SK-MEL-5 (cell line): Measurements from ENCODE around the gene LRRN3. TPM values are rescaled to one million over a fixed set of nuclear protein-coding genes. Genes with fewer than 3 reads are reported as not detected.
A peak's percentile ranks its signal among the peaks of the same experiment; 100 is the strongest.

Source experiments
- DNase-seq: peaks from one replicate; pipeline ENCODE4 v3.0.0-alpha.2; 2016; ENCODE audit warnings: low read depth, low spot score
- in situ Hi-C: cut with HindIII; loops from 2 replicates; pipeline ENCODE4 v1.10.0; 2016; ENCODE audit warnings: low sequenced_read_pairs, high pct_unique_total_duplicates, low pct_unique_long_range_greater_than_20kb
- total RNA-seq: library from RNA; depleted of rRNA; stranded (reverse); fragments of >200 nt; shearing (Covaris generic); gene quantifications from 2 replicates; pipeline ENCODE4 v1.2.3, GENCODE V29; 2014

Gene LRRN3
- total RNA-seq, 1 experiment from 2014 or later: 0.11 TPM

DNA sequence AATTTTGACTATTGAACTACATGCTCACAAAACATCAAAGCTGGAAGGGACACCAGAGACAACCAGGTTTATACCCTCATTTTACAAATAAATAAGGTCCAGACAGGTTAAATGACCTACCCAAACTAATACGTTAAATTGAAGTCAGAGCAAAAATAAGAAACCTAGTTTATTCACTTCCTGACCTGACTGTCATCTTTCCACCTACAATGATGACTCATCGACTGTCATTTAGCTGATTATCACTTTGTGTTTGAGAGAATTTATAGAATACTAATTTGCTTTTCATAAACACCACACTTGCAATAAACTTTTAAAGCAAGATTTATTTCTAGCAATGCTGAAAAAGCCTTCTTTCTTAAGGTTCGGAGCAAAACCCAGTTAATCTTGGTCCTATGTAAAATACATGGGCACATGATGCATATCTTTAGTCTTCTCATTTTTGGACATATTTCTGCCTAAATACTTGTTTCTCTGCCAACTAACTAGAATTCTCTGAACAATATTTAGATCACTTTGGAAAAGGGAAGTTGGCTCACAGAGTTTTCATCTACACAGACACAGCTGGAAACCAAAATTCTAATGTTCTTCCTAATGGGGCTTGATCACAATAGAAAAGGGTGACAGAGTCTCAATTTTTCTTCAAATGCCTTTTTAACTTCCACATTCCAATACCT, 16.7 kb upstream of the LRRN3 start:
- DNase-seq: no peak
- in situ Hi-C loops: no loop called here

DNA sequence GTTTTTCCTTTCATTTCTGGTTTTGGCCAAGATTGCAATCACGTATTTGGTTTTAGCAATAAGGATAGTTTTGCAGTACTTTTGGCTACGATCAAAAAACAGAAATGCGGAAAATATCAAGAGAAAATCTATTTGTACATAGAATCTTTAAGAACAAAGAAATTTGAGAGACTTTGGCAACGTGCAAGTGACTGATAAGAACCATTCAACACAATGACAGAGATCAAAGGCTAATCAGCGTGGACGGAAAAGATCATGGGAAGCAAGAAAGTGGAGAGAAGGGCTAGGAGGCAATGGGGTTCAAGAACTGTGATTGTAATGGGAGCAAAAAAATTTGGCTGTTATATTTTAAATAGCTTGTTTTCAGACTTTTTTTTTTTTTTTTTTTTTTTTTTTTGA, 16.2 kb upstream of the LRRN3 start:
- DNase-seq: no peak
- in situ Hi-C loops: no loop called here

DNA sequence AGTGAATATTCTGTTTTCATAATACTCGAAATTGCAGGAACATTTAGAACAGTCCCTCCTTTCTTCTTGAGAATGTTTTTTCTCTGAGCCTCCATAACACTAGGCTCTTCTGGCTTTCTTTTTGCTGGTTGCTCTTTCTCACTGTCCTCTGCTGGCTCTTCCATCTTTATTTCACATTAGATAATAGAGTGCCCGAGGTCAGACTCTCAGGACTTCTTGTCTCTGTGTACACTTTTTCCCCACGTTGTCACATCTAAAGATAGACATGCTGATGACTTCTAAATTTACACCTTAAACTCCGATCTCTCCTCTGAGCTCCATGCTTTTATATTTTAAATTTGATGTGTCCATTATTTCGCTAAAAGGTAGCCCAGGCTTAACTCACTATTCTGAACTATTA, 15.4 kb upstream of the LRRN3 start:
- DNase-seq: no peak
- in situ Hi-C loops: no loop called here

DNA sequence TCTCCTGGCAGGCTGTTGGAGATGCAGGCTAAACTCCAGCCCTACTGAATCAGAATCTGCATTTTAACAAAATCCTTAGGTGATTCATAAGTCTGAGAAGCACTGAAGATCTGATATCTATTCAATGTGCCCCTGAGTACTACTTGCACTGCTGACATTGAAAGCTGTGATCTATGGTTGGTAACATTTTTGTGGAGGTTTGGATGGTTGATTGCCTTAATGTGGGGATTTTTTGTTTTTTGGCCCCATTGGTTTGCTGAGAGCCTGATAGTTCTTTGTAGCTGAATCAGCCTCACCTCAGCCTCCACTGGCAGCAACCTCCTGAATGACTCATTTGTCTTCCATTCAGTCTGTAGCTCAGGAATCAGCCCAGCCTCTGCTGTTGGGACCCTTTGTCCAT, 14.7 kb upstream of the LRRN3 start:
- in situ Hi-C loops: no loop called here
- no peak for DNase-seq

DNA sequence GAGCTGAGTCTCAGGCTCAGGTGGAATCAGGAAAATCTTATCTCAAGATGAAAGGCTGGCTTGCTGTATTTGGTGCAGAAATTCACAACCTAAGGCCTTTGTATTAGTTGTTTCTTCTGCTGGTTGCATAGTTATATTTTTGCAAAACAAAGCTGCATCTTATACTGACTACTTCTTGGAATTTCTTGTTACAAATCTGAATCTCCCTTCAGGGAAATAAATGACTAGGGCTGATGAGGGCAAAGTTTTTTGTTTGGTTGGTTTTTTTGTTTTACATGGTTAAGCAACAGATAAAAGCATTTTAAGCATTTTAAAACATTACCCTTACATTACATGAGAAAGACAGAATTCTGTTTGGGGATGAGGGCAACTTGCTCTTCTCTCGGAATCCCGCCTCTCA, 13.9 kb upstream of the LRRN3 start:
- in situ Hi-C loops: no loop called here

DNA sequence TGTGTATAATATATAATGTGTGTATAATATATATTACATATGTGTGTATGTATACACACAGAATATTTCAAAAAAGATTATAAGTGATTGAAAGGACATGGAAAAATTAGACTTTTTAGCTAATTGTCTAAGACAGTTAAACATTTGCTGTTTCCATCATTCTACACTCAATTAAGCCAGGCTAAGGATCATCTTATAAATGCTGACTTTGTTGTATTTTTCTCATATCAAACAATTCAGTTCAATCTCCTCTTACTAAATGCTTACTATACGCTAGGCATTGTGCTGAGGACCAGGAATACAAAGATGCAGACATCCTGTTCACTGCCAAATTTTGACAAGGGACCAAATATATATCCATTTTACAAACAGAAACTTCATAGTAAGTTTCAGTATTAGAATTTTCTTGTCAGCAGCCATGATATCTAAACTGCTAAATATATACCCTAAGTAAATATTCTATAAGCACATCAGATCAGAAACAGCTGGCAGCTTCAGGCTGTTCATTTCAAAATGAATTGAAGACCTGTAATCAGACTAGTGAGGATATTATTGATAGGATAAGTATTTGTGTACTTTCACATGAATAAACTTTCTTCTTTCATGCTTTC, 10.3 kb upstream of the LRRN3 start:
- in situ Hi-C loops: no loop called here
- DNase-seq: no peak

More for the DNA sequence above, 13.9 kb upstream of the LRRN3 start:
- DNase-seq: no peak

DNA sequence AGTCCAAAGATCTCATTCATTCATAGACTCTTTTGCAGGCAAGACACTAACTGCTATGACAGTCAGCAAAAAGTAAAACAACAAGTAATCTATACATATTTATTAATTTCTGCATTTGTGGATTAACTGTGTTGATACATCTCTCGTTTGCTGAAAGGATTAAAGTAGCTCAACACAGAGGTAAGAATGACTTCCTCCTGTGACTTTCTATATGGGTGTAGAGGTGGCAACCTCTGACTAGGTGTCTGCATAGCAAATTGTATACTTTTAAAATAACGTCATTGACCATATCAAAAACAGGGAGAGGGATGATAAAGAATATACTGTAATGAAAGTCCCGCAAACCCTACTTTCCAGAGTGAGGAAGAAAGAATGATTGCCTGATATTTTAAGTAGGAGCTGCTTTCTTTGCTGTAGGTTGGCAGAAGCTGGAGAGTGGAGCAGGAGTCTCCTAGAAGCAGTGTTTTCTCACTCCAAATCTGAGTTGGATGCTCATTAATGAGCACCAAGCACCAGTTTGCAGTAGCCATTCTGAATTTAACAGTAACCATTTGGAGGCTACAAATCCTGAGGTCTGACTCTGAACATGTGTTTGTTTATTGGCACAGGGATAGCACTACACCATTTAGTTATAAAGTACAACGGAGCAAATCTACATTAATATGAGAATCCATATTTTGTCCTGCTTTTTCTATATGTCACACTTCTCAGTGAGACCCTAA, 9.2 kb upstream of the LRRN3 start:
- in situ Hi-C loops: no loop called here

DNA sequence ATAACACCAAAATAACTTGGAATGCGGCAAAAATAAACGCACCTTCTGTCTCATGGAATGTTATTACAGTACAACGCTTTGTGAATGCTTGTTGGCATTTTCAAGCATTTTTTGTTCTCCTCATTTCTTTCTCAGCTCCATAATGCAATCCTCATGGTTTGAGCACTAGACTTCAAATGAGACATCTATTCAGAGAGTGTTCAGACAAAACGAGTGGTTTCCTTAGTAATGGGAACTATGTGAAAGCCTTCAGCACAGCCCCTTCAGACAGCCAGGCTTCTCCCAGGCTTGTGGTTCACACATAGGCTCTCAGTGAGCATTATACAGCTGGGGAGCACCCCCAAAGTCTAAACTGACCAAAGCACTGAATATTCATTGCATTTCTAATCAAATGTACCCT, 8.6 kb upstream of the LRRN3 start:
- in situ Hi-C loops: no loop called here
- peak; percentile 32 for DNase-seq

More for the DNA sequence above, 9.2 kb upstream of the LRRN3 start:
- no peak for DNase-seq

DNA sequence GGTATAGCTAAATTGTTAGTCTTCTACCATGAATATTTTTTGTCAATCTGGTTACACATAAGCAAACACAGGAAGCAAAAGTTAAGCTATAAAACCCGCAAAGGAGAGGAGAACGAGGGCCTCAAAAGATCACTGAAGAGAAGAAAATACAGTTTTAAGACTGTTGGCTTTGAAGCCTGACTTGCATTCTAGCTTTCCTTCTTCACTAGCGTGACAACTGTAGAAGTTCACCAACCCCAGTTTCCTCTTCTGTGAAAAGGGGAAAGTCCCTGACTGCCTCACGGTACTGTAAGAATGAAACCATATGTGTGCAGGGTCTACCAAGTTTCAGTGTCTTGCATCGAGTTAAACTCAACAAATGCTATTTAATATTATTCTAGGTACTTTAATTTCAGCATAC, 7.5 kb upstream of the LRRN3 start:
- no peak for DNase-seq
- in situ Hi-C loops: no loop called here

DNA sequence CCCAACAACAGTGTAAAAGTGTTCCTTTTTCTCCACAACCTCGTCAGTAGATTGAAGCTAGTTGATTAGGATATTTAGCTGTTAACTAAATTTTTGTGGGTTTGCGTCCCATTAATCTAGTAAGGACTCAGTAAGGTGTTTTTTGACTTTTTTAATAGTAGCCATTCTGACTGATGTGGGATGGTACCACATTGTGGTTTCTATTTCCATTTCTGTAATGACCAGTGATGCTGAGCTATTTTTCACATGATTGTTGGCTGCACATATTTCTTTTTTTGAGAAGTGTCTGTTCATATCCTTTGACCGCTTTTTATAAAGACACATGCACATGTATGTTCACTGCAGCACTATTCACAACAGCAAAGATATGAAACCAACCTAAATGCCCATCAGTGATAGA, 5.6 kb upstream of the LRRN3 start:
- in situ Hi-C loops: no loop called here
- no peak for DNase-seq

DNA sequence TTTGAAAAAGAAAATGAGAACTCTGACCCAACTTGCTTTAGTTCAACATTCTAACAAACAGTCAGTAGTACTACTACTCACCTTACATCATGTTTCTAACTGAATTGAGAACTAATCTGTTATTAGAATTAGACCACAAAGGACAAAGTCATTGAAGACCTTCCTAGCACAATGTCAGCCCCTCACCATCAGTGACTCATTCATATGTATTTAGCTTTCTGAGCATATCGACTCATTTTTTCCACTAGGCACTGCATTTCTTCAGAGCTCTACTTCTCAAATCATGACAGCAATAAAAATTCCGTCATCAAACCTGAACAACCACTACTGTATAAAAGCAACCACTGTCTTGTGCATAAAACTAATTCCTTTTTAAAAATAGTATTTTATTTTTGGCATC, 4.4 kb upstream of the LRRN3 start:
- in situ Hi-C loops: no loop called here
- no peak for DNase-seq

DNA sequence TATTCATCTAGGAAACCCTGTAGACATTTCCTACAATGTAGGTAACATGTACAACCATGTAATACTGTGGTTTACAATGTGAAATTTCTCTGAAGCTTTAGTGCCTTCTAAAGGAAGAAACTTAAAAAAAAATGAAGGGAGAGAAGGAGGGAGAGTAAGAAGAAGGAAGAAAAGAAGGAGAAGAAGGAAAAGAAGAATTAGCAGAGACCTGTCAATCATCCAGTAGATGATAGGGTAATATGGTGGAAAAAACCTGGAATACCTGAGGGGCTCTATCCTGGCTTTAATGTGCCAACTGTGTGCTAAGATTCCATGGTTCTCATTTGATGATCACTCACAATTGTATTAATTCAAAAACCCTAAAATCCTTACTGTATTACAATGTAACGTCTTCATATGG, 2.6 kb upstream of the LRRN3 start:
- in situ Hi-C loops: no loop called here

DNA sequence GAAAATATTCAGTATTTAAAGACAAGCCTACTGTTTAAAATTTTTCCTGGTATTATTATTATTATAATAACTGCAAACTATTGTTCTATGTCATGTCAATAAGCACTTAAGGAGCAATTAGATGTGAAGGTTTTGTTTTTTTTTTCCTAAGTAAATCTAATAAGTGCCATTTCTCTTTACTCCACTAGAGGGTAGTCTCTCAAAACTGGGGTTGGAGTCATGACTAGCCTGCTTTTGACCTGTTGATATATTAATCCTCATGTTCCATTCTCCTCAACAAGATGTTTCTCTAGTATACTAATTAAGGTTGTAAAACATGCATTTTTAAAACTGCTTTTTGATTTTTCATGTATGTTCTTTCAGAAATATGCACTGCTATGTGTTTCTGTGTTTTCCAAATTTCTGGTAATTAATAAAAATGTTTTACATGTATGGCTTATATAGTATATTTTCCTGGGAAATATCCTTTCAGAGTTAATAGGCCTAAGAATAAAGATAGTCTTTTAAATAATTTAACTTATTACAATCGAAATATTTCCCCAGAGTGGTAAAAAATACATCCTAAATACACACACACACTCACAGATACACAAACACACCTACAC, 1.0 kb upstream of the LRRN3 start:
- in situ Hi-C loops: no loop called here
- DNase-seq: peak; percentile 75

More for the DNA sequence above, 2.6 kb upstream of the LRRN3 start:
- no peak for DNase-seq

DNA sequence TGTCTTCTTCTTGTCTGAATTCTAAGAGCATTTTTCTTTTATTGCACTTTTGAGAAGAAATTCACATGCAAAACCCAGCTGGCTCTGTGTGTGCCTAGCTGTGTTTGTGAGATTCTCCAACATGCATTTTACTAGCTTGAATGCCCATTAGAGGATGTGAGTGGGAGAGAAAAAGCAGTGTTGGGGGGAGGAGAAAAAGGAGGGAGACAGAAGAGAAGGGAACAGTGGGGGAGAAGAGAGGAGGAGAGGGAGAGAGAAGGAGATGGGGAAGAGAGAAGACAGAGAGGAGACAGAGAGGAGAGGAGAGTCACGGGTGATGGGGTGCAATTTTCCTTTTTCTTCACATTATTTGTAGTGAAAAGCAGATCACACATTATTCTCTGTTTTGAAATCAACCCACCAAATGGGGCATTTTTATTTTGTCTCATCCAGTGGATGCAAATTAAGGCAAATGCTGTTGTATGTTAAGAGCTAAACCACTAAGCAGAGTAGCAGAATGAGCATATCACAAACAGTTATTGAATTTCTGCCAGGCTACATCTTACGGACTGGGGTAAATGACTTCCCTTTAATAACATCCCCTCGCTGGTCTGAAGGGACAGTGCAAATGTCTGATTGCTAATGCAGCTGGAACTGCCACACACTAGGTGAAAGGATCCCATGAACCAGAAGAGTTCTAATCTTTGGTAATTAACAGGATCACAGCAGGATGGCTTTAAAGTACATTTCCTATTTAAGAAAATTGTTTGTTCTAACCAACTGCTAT, 849 bp downstream of the LRRN3 start:
- DNase-seq: no peak
- in situ Hi-C loops: no loop called here

DNA sequence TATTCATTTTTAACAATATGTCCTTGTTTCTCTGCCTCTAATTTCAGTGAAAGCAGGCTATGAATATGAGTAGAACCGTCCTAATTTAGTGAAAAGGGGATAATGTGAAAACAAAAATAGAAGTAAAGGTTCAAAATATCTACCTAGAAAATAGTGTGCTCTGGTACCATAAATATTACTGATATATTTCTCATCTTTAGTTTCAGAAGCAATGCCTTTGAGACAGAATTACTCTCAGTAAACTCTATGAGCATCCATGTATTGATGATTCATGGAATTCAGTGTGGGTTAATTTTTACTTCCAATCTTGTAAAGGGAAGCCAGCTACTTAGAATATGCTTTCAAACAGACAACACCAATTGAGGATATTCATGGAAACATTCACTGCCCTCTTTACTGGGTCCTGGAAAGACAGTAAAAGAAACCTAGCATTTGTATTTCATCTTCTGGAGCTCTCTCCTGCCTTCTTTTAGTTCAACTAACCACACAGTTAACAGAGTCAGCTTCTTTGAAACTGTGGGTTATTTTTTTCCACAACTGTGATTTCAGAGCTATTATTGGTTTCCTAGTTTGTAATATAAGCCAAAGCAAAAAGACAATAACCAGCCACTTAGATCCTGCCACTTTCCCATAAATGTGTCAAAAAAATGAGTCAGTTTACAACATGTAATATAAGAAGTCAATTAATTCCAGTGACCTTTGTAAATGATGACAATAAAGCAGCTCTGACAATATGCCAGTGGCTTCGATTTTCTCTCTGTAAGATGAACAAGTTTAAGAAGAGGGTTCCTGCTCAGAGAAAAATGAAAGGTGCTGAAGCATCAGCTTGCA, 1.7 kb downstream of the LRRN3 start:
- in situ Hi-C loops: no loop called here

DNA sequence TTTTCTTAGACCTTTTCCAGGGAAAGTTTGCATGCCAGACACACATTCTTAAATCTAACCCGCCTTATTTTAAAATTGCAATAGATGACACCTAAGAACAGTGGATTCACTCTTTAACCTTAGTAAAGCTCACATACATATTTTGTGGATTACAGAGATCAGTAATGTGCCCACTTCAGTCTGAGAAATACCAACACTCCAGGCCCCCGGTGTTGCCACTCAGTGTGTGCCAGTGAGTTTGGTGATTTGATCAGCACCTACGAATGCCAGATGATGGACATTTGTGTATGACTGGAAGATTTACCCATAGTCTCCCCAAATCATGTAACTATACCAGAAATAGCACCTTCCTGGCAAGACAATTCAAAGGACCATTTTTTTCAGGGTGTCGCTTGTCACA, 2.6 kb downstream of the LRRN3 start:
- in situ Hi-C loops: no loop called here
- DNase-seq: no peak

More for the DNA sequence above, 1.7 kb downstream of the LRRN3 start:
- DNase-seq: no peak

DNA sequence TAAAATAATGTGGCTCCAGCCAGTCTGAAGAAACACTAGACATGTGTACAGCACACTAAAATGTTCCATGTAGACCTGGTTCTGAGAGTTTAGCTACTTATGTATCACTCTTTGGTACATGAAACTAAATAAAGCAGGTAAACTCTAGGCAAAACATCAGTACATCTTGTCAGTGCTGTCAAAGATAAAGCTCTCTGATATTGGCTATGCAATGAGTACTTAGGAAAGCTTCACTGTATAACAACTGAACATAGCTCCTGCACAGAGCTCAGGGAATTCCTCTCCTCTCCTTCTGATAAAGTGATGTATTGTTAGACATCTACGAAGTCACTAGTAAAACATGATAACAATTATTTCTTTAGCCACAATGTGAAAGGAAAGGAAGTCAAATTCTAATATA, 3.5 kb downstream of the LRRN3 start:
- DNase-seq: no peak
- in situ Hi-C loops: no loop called here
